ENCODE measurements around the gene APBB1.
A peak's percentile ranks its signal among the peaks of the same experiment; 100 is the strongest.

Gene APBB1

GRCh38 chr11:6431861-6432260 is 13.0 kb upstream of the APBB1 start:
- Histone ChIP-seq H4K20me1 (ENCODE audit: insufficient read depth) (no peaks in the 10 kb centered on the region), H3K27me3 (ENCODE audit: insufficient read depth, low read depth) (no peaks in the 10 kb centered on the region), H2AFZ (ENCODE audit: low read depth) (no peak overlapping the region), H3K4me2 (no peak overlapping the region), H3K27ac (no peak overlapping the region), H3K4me3 (IDR thresholded peaks at IDR 0.05; ENCODE audit: insufficient read depth, low read depth, low read length) (no peak overlapping the region), H3K79me2 (ENCODE audit: insufficient read depth, low read depth) (no peaks in the 10 kb centered on the region), H3K9ac (no peak overlapping the region), H3K36me3 (ENCODE audit: insufficient read depth) (no peaks in the 10 kb centered on the region), H3K4me1 (ENCODE audit: low read depth, poor library complexity, severe bottlenecking) (no peaks in the 10 kb centered on the region)
- no peak for TF ChIP-seq CTCF (conservative IDR thresholded peaks at IDR 0.05; ENCODE audit: low read depth, low read length)

GRCh38 chr11:6427516-6427915 is 8.6 kb upstream of the APBB1 start:
- no peak overlapping the region for H3K27ac ChIP-seq
- no peak overlapping the region for H3K9ac ChIP-seq
- H3K4me2 ChIP-seq = no peak overlapping the region
- H3K27me3 ChIP-seq (ENCODE audit: insufficient read depth, low read depth) = no peaks in the 10 kb centered on the region
- H3K79me2 ChIP-seq (ENCODE audit: insufficient read depth, low read depth) = no peaks in the 10 kb centered on the region
- no peaks in the 10 kb centered on the region for H3K4me1 ChIP-seq (ENCODE audit: low read depth, poor library complexity, severe bottlenecking)
- no peaks in the 10 kb centered on the region for H3K36me3 ChIP-seq (ENCODE audit: insufficient read depth)
- H3K4me3 ChIP-seq (IDR thresholded peaks at IDR 0.05; ENCODE audit: insufficient read depth, low read depth, low read length) = no peak overlapping the region
- H2AFZ ChIP-seq (ENCODE audit: low read depth) = no peak overlapping the region
- no peak for TF ChIP-seq CTCF (conservative IDR thresholded peaks at IDR 0.05; ENCODE audit: low read depth, low read length)
- H4K20me1 ChIP-seq (ENCODE audit: insufficient read depth) = no peaks in the 10 kb centered on the region

GRCh38 chr11:6420677-6421076 is 1.8 kb upstream of the APBB1 start:
- H3K4me2 ChIP-seq = no peak overlapping the region
- no peak overlapping the region for H3K9ac ChIP-seq
- no peak for TF ChIP-seq CTCF (conservative IDR thresholded peaks at IDR 0.05; ENCODE audit: low read depth, low read length)
- H3K4me1 ChIP-seq (ENCODE audit: low read depth, poor library complexity, severe bottlenecking) = peaks cover 7% of the 10 kb centered on the region
- H3K27ac ChIP-seq = no peak overlapping the region
- no peaks in the 10 kb centered on the region for H4K20me1 ChIP-seq (ENCODE audit: insufficient read depth)
- H3K36me3 ChIP-seq (ENCODE audit: insufficient read depth) = no peaks in the 10 kb centered on the region
- H3K27me3 ChIP-seq (ENCODE audit: insufficient read depth, low read depth) = no peaks in the 10 kb centered on the region; the same call in 1 of the 2 replicates
- H2AFZ ChIP-seq (ENCODE audit: low read depth) = no peak overlapping the region
- no peak overlapping the region for H3K4me3 ChIP-seq (IDR thresholded peaks at IDR 0.05; ENCODE audit: insufficient read depth, low read depth, low read length)
- no peaks in the 10 kb centered on the region for H3K79me2 ChIP-seq (ENCODE audit: insufficient read depth, low read depth)

GRCh38 chr11:6418557-6419008 is 311 bp downstream of the APBB1 start:
- Histone ChIP-seq H2AFZ (ENCODE audit: low read depth) (peak overlapping the region; percentile 98), H3K4me2 (peak overlapping the region; percentile 33), H4K20me1 (ENCODE audit: insufficient read depth) (no peaks in the 10 kb centered on the region), H3K9ac (peak overlapping the region; percentile 76; the same call in 1 of the 2 replicates), H3K79me2 (ENCODE audit: insufficient read depth, low read depth) (no peaks in the 10 kb centered on the region), H3K4me1 (ENCODE audit: low read depth, poor library complexity, severe bottlenecking) (peaks cover 7% of the 10 kb centered on the region), H3K36me3 (ENCODE audit: insufficient read depth) (no peaks in the 10 kb centered on the region), H3K4me3 (IDR thresholded peaks at IDR 0.05; ENCODE audit: insufficient read depth, low read depth, low read length) (no peak overlapping the region), H3K27me3 (ENCODE audit: insufficient read depth, low read depth) (no peaks in the 10 kb centered on the region; the same call in 1 of the 2 replicates), H3K27ac (no peak overlapping the region)
- no peak for TF ChIP-seq CTCF (conservative IDR thresholded peaks at IDR 0.05; ENCODE audit: low read depth, low read length)
